HG02571 (cell line): Measurements from ENCODE around the gene MED15.

ENCODE experiments used
- ATAC-seq: cut with Tn5 transposase; IDR thresholded peaks from one replicate; pipeline ENCODE4 v1.9.1; 2021; ENCODE audit warnings: mild to moderate bottlenecking, moderate library complexity; ENCODE audit not compliant: unreplicated experiment

Gene MED15

DNA sequence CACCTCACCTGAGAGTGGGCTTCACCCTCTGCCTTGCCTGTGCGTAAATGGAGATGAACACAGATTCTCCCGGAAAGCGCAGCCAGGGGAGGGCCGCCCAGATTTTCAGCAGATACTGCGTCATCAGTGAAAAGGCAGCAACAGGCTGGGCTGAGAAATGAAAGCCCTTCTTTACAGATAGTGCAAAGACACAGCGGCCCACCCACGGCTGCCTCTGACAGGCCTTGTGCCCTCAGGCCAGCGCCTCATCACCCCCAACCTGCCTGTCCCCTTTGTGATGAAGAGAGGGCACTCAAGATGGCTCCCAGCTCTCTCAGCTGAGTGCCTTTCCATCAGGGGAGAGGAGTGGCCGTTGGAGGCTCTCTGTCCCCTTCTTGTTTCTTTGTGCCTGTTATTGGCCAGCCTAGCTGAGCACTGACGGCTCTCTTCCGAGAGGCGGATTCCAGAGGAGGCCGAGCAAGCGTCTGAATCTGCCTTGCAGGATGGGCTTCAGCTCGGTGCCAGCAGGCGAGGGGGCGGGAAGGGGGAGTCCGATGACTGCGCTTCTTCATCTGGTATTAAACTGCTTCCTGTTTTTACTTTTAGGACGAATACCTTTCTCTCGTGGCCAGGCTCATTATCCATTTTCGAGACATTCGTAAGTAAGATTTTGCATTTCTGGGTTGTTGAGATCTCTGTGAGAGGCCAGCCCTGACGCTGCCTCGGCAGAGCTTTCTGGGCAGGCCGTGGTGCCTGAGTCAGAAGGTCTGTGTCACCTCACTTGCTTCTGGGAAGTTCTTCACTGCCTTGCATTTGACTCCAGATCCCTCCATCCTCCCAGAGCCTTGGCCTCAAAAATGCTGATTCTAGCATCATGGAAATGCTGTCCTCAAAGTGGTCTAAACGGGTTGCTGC is 43.7 kb downstream of the MED15 start:
- no peak for ATAC-seq

DNA sequence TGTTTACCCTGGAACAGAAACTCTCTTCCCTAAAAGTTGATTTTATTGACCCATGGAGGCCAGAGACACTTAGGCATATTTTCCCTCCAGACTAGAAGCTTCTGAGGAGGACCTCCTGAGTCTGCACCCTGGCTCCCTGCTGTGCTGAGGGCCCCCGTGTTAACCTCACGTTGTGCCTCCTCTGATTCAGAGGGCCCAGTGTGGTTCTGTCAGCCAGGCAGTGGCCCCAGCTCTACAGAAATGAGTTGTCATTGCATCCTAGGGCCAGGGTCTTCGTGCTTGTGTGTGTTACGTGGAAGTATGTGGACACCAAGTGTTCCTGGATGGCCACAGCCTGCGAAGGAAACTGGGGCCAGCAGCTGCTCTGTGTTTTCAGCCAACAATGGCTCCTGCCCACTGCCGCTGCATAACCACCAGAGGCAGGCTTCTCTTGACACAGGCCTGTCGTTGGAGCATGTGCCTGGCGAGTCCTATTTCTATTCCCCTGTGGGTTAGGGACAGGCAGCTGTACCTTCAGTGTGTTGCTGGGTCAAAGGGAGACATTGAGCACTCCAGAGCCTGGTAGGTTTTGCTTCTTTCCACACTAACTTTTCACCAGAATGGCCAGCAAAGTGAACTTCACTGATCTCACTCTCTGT is 44.5 kb downstream of the MED15 start:
- ATAC-seq, result no peak

DNA sequence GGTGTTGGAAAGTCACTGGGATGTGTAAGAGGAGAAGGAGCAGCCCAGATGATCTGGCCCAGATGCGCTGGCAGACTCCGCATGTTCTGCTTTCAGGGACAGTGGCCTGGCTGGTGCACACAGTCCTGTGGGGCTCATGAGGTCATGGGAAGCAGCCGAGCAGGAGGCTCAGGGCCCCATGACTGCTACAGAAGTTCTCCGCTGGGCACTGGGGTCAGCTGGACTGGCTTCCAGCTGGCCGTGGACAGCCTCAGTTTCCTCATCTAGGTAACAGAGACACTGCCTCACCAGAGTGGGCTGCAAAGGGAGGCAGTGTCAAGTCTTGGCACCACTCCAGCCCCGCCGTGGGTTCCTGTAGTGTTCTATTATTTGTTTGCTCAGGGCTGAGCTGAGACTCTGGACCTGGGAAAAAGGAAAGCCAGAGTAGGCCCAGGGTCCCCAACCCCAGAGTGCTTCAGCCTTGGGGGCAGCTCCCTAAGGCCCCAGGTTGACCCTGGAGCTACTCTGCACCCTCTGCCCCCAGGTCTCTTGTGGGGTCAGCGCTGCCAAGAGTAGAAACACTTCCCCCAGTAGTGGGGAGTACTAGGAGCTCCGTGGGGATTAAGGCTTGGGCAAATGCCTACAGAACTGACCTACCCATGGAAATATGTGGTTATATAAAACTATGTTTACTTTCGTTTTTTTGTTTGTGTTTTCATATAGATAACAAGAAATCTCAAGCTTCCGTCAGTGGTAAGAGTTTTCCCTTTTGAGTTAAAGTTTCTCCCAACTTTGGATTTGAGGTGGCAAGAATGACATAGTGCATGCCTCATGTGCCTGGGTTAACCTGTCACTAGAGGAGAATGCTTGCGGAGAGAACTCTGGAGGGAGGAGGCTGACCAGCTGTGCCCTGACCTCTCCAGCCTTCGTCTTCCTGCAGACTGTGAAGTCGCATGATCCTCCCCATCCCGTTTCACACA is 45.3 kb downstream of the MED15 start:
- no peak for ATAC-seq

DNA sequence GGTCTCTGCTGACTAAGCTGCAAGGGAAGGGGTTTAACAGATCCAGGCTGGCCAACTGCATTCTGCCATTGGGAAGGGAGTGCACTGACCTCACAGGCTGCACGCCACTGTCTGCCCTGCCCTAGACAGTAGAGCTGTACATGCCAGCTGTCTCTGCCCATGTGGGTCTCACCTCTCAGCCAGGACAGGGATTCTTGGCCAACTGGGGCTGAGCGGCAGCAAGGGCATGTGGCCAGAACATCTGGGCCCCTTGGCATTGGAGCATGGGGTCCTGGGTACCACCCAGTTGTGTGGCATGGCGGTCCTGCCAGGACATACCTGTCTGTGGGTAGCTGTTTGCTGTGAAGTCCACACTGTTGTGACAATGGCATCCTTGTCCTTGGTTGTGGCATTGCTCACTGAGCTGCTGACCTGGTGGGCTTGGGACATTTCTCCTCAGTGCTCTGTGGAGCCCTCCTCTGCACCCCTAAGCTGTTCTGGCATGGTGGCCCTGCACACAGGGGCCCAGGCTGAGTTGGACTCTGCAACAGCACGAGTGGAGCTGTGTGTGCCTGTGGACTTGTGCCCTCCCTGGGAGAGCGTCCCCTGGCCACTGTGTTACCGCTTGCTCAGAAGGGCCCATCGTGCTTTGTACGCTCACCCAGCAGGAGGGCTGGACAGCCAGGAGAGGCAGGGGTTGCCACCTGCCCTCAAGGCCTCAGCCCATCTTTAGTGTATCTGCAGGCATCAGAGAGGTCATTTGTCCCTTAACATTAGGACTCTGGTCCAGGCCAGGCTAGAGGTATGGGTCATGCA is 46.7 kb downstream of the MED15 start:
- ATAC-seq, result no peak

DNA sequence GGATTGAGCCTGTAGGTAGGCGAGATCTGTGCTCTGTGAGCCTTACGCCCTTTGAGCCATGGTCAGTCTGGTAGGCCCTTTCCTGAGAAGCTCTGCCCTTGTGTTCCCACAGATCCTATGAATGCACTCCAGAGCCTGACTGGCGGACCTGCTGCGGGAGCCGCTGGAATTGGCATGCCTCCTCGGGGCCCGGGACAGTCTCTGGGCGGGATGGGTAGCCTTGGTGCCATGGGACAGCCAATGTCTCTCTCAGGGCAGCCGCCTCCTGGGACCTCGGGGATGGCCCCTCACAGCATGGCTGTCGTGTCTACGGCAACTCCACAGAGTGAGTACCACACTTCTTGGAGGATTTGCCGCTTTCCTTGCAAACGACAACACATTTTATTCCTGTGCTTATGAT is 47.4 kb downstream of the MED15 start:
- no peak for ATAC-seq

DNA sequence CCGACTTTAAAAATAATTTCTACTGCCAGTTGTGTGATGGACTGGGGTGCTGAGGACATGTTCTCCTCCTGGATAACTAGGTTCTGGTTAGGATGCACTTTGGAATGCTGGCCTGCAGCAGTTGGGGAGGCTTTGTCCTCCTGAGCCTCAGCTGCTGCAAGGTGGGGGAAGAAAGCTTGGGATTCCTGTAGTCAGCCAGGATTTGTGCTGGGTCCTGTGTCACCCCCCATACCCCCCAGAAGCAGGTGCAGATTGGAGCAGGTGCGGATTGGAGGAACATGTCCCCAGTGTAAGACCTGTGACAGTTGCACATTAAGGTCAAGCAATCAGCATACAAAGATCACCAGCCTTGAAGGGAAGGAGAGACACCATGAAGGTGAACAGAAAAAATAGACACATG is 51.1 kb downstream of the MED15 start:
- ATAC-seq, result no peak

DNA sequence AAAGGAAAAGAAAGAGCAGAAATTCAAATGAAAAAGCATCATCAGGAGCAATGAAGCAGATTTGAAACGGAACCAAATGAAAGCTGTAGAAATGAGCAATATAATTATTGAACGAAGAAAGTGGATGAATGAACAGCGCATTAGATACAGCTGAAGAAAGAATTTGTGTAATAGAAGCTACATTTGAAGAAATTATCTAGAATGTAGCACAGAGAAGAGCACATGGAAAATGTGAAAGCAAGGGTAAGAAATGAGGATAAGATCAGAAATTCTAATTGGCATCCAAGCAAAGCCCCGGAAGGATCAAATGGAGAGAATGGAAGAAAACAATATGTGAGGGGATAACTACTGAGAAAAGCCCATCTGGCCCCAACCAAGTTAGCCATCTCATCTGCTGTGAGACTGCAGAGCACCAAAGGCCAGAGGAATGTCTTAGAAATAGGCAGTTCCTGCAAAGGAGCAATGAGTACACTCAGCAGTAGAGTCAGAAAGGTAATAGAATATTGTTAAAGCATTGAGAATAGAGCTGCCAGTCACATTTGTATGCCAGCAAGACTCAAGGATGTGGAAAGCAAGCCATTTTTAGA is 51.9 kb downstream of the MED15 start:
- no peak for ATAC-seq

DNA sequence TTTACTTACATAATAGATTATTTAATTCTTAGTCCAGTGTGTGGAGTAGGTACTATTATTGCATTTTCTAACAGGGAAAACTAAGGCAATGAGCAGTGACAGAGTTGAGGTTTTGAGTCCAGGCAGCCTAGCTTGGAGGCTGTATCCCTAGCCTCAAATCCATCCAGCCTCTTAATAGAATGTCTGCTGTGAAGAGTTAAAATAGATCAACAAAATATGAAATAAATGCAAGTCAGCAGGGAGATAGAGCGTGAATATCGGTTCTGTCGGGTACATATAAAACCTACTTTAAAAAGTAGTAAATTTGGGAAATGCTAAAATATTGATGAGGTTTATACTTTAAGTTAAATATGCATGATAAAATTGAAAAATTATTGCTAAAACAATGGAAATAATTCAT is 53.3 kb downstream of the MED15 start:
- ATAC-seq, result no peak

DNA sequence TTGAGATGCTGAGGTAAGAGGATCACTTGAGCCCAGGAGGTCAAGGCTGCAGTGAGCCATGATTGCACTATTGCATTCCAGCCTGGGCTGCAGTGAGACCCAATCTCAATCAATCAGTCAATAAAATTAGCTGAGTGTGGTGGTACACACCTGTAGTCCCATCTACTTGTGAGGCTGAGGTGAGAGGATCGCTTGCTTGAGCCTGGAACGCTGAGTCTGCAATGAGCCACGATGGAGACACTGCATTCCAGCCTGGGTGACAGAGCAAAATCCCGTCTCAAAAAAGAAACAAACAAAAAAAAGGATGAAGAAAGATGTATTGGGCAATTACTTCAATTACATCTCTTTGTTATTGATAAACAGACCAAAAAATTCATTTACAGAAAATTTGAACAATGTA is 54.5 kb downstream of the MED15 start:
- ATAC-seq, result no peak

DNA sequence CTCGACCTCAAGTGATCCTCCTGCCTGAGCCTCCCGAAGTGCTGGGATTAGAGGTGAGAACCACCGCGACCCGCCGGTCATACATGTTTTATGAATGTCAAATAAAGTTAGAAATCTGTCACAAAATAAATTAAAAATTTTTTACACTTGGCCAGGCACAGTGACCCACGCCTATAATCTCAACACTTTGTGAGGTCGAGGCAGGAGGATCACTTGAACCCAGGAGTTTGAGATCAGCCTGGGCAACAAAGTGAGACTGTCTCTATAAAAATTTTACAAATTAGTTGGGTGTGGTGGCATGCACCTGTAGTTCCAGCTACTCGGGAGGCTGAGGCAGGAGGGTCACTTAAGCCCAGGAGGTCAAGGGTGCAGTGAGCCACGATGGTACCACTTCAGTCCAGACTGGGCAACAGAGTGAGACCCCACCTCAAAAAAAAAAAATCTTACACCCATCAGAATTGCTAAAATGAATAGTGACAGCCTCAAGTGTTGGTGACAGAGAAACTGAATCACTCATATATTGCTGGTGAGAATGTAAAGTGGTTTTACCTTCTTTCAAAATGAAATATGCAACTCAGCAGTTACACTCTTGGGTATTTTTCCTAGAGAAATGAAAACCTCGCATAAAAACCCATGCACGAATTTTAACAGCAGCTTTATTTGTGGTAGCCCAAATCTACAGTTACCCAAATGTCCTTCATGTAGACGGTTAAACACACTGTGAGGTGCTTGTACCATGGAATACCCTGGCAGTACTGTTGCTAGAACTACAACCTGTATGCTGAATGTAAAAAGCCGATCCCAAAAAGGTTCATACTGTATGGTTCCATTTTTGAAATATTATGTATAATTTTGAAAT is 55.4 kb downstream of the MED15 start:
- no peak for ATAC-seq

DNA sequence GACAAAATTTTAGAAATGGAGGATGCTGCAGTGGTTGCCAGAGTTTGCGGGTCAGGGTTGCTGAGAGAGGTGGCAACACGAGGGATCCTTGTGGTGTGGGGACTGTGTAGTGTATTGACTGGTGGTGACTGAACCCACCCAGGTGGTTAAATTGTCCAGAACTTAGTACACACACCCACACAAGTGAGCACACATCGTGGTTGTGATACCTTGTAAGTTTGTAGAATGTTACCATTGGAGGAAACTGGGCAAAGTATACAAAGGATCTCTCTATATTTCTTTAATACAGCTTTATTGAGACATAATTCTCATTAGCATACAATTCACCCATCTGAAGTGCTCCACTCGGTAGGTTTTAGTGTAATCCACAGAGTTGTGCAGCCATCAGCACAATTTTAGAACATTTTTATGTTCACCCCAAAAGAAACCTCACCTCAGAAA is 56.1 kb downstream of the MED15 start:
- ATAC-seq, result no peak

DNA sequence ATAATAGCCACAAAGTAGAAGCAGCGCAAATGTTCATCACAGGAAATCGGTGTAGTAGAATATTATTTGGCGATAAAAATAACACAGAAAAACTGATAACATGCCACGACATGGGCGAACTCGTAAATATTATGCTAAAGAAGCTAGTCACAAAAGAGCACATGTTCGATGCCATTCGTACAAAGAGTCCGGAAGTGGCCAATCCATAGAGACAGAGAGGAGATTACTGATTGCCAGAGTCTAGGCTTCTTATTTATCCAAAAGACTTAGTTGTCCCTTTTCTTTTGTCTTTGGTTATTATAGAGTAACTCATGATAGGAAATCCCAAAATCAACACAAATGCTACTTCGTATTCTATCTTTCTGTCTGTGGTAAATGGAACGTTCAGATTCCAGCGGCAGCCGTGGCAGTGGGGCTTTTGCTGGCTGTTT is 56.5 kb downstream of the MED15 start:
- ATAC-seq, result no peak

DNA sequence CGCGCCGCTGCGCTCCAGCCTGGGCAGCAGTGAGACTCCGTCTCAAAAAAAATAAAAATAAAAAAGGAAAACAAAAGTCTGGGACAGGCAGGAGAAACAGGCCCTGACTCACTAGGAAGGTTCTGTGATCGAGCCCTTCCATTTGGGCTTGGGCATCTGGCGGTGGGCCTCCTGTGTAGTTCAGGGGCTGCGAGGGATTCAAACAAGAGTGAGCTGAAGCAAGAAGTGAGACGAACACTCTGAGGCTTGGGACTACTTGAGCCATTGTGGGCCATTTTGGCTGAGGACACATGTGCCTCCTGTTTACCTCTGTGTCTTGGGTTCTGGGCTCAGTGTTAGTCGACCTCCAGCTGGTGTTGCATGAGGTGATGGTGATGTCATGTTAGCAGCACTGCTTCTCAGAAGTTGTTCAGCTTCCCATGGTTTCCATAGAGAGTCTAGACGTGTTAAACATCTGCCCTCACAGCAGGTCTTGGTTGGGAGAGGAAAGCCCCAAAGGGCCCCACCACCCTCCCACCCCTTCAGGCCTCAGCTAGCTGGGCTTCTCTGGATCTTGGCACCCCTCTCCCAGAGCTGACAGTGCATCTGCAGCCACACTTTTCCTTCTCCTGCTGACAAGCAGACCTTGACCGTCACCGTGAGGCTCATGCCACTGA is 57.8 kb downstream of the MED15 start:
- ATAC-seq, result no peak

DNA sequence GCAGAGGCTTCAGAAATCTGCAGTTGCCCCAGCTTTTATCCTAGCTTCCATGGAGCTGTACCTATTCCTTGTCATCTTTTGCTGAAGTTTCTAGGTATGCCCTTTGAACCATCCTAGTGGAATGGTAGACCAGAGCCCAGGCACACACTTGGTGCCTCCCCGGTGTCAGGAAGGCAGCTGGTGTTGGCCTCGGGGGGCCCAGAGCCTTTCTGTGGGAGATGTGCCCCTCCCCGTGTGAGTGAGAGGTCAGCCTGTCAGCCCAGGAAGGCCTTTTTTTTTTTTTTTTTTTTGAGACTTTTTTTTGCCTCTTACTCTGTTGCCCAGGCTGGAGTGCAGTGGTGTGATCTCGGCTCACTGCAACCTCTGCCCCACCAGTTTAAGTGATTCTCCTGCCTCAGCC is 58.4 kb downstream of the MED15 start:
- no peak for ATAC-seq

DNA sequence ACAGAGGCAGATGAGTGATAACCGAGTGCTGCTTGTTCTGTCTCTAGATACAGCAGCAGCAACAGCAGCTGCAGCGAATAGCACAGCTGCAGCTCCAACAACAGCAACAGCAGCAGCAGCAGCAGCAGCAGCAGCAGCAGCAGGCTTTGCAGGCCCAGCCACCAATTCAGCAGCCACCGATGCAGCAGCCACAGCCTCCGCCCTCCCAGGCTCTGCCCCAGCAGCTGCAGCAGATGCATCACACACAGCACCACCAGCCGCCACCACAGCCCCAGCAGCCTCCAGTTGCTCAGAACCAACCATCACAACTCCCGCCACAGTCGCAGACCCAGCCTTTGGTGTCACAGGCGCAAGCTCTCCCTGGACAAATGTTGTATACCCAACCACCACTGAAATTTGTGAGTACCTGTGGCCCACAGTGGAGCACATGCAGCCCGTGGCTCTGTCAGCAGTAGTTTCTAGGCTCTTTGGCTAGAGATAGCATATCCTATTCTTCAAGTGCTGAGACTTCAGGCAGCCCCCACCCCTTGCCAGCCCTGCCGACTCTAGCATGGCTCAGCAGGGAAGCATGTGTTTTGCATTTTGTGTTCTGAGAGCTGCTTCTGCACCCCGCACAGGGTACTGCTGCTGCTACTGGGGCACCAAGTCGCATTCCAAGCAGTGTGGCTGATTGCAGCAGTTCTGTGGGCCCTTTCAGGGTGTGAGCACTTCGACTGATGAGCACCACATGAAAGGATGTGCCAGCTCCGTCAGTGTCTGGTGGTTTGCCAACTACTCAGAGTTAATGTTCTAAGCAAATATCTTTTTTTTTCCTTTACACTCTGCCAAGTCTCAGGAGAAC is 59.2 kb downstream of the MED15 start:
- no peak for ATAC-seq

DNA sequence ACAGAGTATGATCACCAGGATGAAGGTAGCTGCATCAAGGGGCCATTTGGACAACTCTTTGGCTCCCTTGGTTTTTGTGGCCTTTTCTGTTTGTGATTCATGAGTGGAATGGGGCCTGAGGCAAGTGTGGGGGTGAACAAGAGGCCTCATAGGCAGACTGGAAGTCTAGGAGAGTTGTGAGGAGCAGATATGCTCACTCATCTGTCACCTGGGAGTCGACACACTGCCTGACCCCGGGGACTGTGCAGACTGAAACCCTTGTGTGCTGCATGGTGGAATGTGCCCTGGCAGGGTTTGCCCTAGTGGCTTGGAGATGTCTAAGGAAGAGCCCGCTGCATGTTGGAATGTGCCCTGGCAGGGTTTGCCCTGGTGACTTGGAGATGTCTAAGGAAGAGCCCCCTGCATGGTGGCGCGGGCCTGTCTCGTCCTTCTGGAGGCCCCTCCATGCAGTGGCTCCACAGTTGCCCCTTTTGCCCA is 60.0 kb downstream of the MED15 start:
- no peak for ATAC-seq

DNA sequence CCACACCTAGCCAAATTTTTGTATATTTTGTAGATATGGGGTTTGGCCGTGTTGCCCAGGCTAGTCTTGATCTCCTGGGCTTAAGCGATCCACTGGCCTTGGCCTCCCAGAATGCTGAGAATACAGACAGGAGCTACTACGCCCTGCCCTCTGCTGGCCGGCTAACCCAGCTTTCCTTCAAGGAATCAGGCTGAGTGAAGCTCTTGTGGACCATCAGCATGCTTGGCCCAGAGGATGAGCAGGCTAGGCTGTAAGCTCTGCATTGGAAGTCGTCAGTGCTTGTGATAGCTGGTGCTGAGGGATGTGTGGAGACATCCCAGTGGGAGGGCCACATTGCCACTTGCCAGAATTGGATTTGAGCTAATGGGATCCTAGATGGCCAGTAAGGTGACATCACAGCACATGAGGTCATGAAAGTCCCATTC is 60.6 kb downstream of the MED15 start:
- no peak for ATAC-seq
